Hepatocyte (in vitro differentiated cells): ENCODE results near the gene LPAR2. TPM values are rescaled to one million over a fixed set of nuclear protein-coding genes. Genes with fewer than 3 reads are reported as not detected.

Source experiments
- DNase-seq: peaks from one replicate; pipeline ENCODE4 v3.0.0-alpha.2; 2016; ENCODE audit warnings: low spot score
- H2AFZ ChIP-seq: fragments of 200-600 bp; sonication (generic); 2 replicates; pipeline ENCODE4 v1.6.0; 2016; ENCODE audit warnings: antibody characterized with exemption, mild to moderate bottlenecking
- H3K27ac ChIP-seq: fragments of 200-600 bp; sonication (generic); 2 replicates; pipeline ENCODE4 v1.5.1; 2016; ENCODE audit warnings: mild to moderate bottlenecking
- H3K27me3 ChIP-seq: fragments of 200-600 bp; sonication (generic); 2 replicates; pipeline ENCODE4 v1.6.1; 2016
- H3K36me3 ChIP-seq: fragments of 200-600 bp; sonication (generic); replicated peaks from 2 replicates; pipeline ENCODE4 v1.5.1; 2016; ENCODE audit warnings: low read depth; ENCODE audit not compliant: insufficient read depth
- H3K4me1 ChIP-seq: fragments of 200-600 bp; sonication (generic); 2 replicates; pipeline ENCODE4 v1.5.1; 2016; ENCODE audit warnings: mild to moderate bottlenecking, moderate library complexity; ENCODE audit not compliant: insufficient read depth
- H3K4me2 ChIP-seq: fragments of 200-600 bp; sonication (generic); 2 replicates; pipeline ENCODE4 v1.6.0; 2016
- H3K4me3 ChIP-seq: fragments of 200-600 bp; sonication (generic); 2 replicates; pipeline ENCODE4 v1.5.1; 2016; ENCODE audit warnings: mild to moderate bottlenecking
- H3K79me2 ChIP-seq: fragments of 200-600 bp; sonication (generic); 2 replicates; pipeline ENCODE4 v1.6.0; 2017; ENCODE audit warnings: mild to moderate bottlenecking
- H3K9me2 ChIP-seq: fragments of 200-600 bp; sonication (generic); replicated peaks from 2 replicates; pipeline ENCODE4 v1.6.0; 2017; ENCODE audit warnings: mild to moderate bottlenecking; ENCODE audit not compliant: insufficient read depth
- H3K9me3 ChIP-seq: fragments of 200-600 bp; sonication (generic); 2 replicates; pipeline ENCODE4 v1.5.1; 2016; ENCODE audit warnings: low read depth, mild to moderate bottlenecking
- H4K20me1 ChIP-seq: fragments of 200-600 bp; sonication (generic); 2 replicates; pipeline ENCODE4 v1.6.0; 2016; ENCODE audit warnings: mild to moderate bottlenecking; ENCODE audit not compliant: insufficient read depth, poor library complexity, severe bottlenecking
- EZH2 ChIP-seq: fragments of 200-600 bp; sonication (generic); IDR thresholded peaks from 2 replicates; pipeline ENCODE4 v1.6.1; 2016; ENCODE audit warnings: antibody characterized with exemption, mild to moderate bottlenecking, borderline replicate concordance
- EZH2phosphoT487 ChIP-seq: fragments of 200-600 bp; sonication (generic); IDR thresholded peaks from one replicate; pipeline ENCODE4 v1.6.1; 2018; ENCODE audit warnings: antibody characterized with exemption, mild to moderate bottlenecking, low read depth, moderate library complexity; ENCODE audit not compliant: unreplicated experiment, severe bottlenecking
- WGBS: methylation state at CpG from one replicate; pipeline ENCODE4 v1.1.6; 2016; ENCODE audit warnings: low lambda C conversion rate; ENCODE audit errors: missing lambda C conversion rate; 5-methylcytosine and 5-hydroxymethylcytosine counted together
- polyA plus RNA-seq: library from polyadenylated mRNA; unstranded; fragments of >200 nt; fragmentation: Nextera tagmentation; extraction: Ambion mirVana; gene quantifications from 2 replicates; pipeline ENCODE4 v1.2.1, GENCODE V29; 2016
- total RNA-seq: library from RNA; depleted of rRNA; stranded (reverse); fragments of >200 nt; gene quantifications from 2 replicates; pipeline ENCODE4 v1.2.3, GENCODE V29; 2014
- TF ChIP-seq, protein P1 (sequence below): fragments of 200-600 bp; sonication (generic); IDR thresholded peaks from 2 replicates; pipeline ENCODE4 v1.5.1; 2016; ENCODE audit warnings: antibody characterized with exemption, mild to moderate bottlenecking; ENCODE audit not compliant: poor library complexity

LPAR2 gene
- total and polyA plus RNA-seq, 2 experiments from 2014 or later: 20.1 to 33.1 TPM

DNA sequence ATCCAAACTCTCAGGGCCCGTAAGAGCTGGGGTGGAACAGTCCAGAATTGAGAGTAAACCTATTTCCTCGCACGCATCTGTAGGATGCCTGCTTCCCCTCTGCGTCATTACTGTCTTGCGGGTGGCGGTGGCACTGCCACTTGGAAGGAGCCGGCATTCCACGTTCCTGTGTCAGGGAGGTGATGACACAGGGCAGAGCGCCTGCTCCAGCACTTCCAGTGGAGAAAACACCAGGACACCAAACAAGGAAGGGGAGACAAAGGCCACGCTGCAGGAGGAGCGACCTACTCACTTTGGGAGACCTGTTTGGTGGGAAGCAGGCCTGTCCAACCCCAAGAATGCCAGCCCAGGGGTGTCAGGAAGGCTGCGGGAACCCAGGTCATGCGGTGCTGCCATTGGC, 46.6 kb downstream of the LPAR2 start:
- 93% methylated on average over 13 of the region's 13 CpGs for WGBS
- Histone ChIP-seq H3K4me1 (no peaks in the 10 kb centered on the region), H3K27me3 (no peaks in the 10 kb centered on the region), H4K20me1 (no peaks in the 10 kb centered on the region), H2AFZ (no peak overlapping the region), H3K9me2 (no peaks in the 10 kb centered on the region), H3K4me2 (no peak overlapping the region), H3K9me3 (no peaks in the 10 kb centered on the region), H3K4me3 (no peak overlapping the region), H3K27ac (no peak overlapping the region), H3K36me3 (no peaks in the 10 kb centered on the region), H3K79me2 (no peaks in the 10 kb centered on the region)
- TF ChIP-seq EZH2phosphoT487 (no peak), EZH2 (no peak)
- TF ChIP-seq, protein P1, sequence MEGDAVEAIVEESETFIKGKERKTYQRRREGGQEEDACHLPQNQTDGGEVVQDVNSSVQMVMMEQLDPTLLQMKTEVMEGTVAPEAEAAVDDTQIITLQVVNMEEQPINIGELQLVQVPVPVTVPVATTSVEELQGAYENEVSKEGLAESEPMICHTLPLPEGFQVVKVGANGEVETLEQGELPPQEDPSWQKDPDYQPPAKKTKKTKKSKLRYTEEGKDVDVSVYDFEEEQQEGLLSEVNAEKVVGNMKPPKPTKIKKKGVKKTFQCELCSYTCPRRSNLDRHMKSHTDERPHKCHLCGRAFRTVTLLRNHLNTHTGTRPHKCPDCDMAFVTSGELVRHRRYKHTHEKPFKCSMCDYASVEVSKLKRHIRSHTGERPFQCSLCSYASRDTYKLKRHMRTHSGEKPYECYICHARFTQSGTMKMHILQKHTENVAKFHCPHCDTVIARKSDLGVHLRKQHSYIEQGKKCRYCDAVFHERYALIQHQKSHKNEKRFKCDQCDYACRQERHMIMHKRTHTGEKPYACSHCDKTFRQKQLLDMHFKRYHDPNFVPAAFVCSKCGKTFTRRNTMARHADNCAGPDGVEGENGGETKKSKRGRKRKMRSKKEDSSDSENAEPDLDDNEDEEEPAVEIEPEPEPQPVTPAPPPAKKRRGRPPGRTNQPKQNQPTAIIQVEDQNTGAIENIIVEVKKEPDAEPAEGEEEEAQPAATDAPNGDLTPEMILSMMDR: no peak
- DNase-seq: no peak

GRCh38 chr19:19580418-19580817, 47.6 kb downstream of the LPAR2 start:
- H3K36me3 ChIP-seq: no peaks in the 10 kb centered on the region
- H4K20me1 ChIP-seq: no peaks in the 10 kb centered on the region
- H3K79me2 ChIP-seq: no peaks in the 10 kb centered on the region
- no peak overlapping the region for H2AFZ ChIP-seq
- H3K27ac ChIP-seq: no peak overlapping the region
- TF ChIP-seq EZH2 (no peak), EZH2phosphoT487 (no peak)
- TF ChIP-seq, protein P1: no peak
- WGBS: 96% methylated on average over 4 of the region's 4 CpGs
- no peaks in the 10 kb centered on the region for H3K9me3 ChIP-seq
- H3K4me3 ChIP-seq: no peak overlapping the region
- no peak overlapping the region for H3K4me2 ChIP-seq
- H3K4me1 ChIP-seq: no peaks in the 10 kb centered on the region
- no peaks in the 10 kb centered on the region for H3K9me2 ChIP-seq
- DNase-seq: no peak
- H3K27me3 ChIP-seq: no peaks in the 10 kb centered on the region

GRCh38 chr19:19579533-19580361, 48.3 kb downstream of the LPAR2 start:
- TF ChIP-seq EZH2phosphoT487: no peak
- TF ChIP-seq, protein P1: no peak
- TF ChIP-seq EZH2: no peak
- no peak for DNase-seq
- no peak overlapping the region for H3K27ac ChIP-seq
- WGBS: 93% methylated on average over 24 of the region's 25 CpGs
- no peak overlapping the region for H2AFZ ChIP-seq
- H4K20me1 ChIP-seq: no peaks in the 10 kb centered on the region
- H3K36me3 ChIP-seq: no peaks in the 10 kb centered on the region
- H3K4me1 ChIP-seq: no peaks in the 10 kb centered on the region
- H3K4me3 ChIP-seq: no peak overlapping the region
- no peaks in the 10 kb centered on the region for H3K9me3 ChIP-seq
- H3K4me2 ChIP-seq: no peak overlapping the region
- H3K27me3 ChIP-seq: no peaks in the 10 kb centered on the region
- no peaks in the 10 kb centered on the region for H3K9me2 ChIP-seq
- H3K79me2 ChIP-seq: no peaks in the 10 kb centered on the region
